Body of pancreas (tissue), 4 donors: Measurements from ENCODE around the gene TRIM69. TPM values are rescaled to one million over a fixed set of nuclear protein-coding genes. Genes with fewer than 3 reads are reported as not detected.
"Not testable (repeated sequence)": the region's sequence is repeated elsewhere in the genome, so short reads cannot be mapped to it uniquely, and the experiment has no call there.

ENCODE experiments used
- ATAC-seq: fragments of 150-250 bp; one replicate; pipeline ENCODE4 v1.9.1; 2016
- DNase-seq, 4 donors: peaks; one replicate each; pipeline ENCODE4 v3.0.0-alpha.2; 2019
- H3K27ac ChIP-seq, 4 donors: fragments of 200-600 bp; sonication (generic); 1 replicate in 3 of 4; 2 replicates in 1 of 4; pipeline versions ENCODE4 v1.5.1 to v1.6.1; 2016 to 2019; ENCODE audit warnings: mild to moderate bottlenecking in 1 of 4, mixed read lengths in 1 of 4, moderate library complexity in 1 of 4
- H3K27me3 ChIP-seq, 2 donors: fragments of 200-600 bp; sonication (generic); one replicate each; pipeline ENCODE4 v1.6.0; 2016; ENCODE audit warnings: mild to moderate bottlenecking in 1 of 2
- H3K36me3 ChIP-seq, 2 donors: fragments of 200-600 bp; sonication (generic); replicated peaks in 1 of 2; 2 replicates each; pipeline ENCODE4 v1.5.1; 2016; ENCODE audit warnings: low read depth in 2 of 2; ENCODE audit not compliant: insufficient read depth in 1 of 2
- H3K4me1 ChIP-seq: fragments of 200-600 bp; sonication (generic); one replicate; pipeline ENCODE4 v1.6.0; 2016
- H3K4me3 ChIP-seq, 2 donors: fragments of 200-600 bp; sonication (generic); 1 replicate in 1 of 2; 2 replicates in 1 of 2; pipeline ENCODE4 v1.5.1; 2016 to 2019
- H3K9me3 ChIP-seq, 3 donors: fragments of 200-600 bp; sonication (generic); 1 replicate in 2 of 3; 2 replicates in 1 of 3; pipeline ENCODE4 v1.5.1; 2016
- CTCF ChIP-seq, 7 experiments: fragments of 450-650 bp in 4 of 7; fragments of 200-600 bp in 3 of 7; sonication (generic) in 3 of 7; IDR thresholded peaks; one replicate each; pipeline ENCODE4 v1.5.1; 2016 to 2019; ENCODE audit warnings: antibody characterized with exemption in 7 of 7
- POLR2A ChIP-seq, 3 donors: fragments of 450-650 bp; IDR thresholded peaks; one replicate each; pipeline ENCODE4 v1.6.1; 2016; ENCODE audit warnings: antibody characterized with exemption in 3 of 3, mild to moderate bottlenecking in 2 of 3
- WGBS, 2 donors: methylation state at CpG; one replicate each; pipeline ENCODE4 v1.1.5; 2017; 5-methylcytosine and 5-hydroxymethylcytosine counted together
- intact Hi-C: fragments of 100-400 bp; cut with DNase I; formaldehyde crosslinking; loops from one replicate; pipeline ENCODE4 v1.15.1; 2023
- total RNA-seq, 2 donors: library from RNA; depleted of rRNA; stranded (reverse); fragments of >200 nt; gene quantifications; one replicate each; pipeline ENCODE4 v1.1.0, GENCODE V29; 2016

The TRIM69 gene
- total RNA-seq, 2 donors from 2014 or later: 2.6 to 2.9 TPM

DNA sequence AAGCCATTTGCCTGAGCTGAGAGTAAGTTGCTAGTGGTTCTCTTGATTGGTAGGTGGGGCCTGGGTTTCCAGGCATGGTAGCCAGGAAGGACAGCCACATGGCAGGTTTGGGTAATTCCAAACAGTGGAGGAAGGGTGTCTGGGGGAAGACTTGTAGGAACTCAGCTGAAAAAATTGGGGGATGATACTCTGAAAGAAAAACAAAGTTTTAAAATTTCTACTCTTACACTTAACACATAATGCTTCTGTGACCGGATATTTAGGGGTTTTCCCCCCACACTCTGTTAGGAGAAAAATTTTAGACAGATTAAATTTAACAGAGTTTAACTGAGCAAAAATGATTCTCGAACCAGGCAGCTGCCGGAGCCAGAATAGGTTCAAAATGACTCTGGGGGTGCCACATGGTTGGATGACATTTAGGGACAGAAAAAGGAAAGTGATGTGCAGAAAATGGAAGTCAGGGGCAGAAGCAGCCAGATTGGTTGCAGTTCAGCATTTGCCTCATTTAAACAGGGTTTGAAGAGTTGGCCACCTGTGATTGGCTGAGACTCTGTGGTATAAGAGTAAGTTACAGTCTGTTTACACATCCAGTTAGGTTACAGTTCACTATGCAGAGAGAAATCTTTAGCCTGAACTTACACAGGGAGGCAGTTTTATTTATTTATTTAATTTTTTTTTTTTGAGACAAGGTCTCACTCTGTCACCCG, 16.9 kb upstream of the TRIM69 start:
- TF ChIP-seq CTCF (IDR thresholded peaks at IDR 0.05) (no peak), POLR2A (IDR thresholded peaks at IDR 0.05) (no peak)
- WGBS, 2 donors: 69 to 78% methylated on average over 4 of the region's 4 CpGs
- intact Hi-C loops: no loop called here
- H3K4me1 ChIP-seq: no peaks in the 10 kb centered on the region
- peak; percentile 41 for ATAC-seq
- H3K27me3 ChIP-seq: no peaks in the 10 kb centered on the region
- H3K27ac ChIP-seq: peak overlapping the region in 1 of 4 donors; percentile 40
- H3K4me3 ChIP-seq: no peak overlapping the region
- H3K36me3 ChIP-seq: peaks cover 7 to 27% of the 10 kb centered on the region in 2 donors
- DNase-seq: no peak
- H3K9me3 ChIP-seq: no peaks in the 10 kb centered on the region

DNA sequence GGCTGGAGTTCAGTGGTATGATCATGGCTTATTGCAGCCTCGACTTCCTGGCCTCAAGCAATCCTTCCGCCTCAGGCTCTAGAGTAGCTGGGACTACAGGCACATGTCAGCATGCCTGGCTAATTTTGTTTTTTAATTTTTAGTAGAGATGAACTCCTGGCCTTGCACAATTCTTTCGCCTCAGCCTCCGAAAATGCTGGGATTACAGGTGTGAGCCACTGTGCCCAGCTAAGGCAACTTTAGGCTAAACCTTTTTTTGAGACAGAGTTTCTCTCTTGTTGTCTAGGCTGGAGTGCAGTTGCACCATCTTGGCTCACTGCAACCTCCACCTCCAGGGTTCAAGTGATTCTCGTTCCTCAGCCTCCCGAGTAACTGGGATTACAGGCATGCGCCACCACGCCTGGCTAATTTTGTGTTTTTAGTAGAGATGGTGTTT, 16.3 kb upstream of the TRIM69 start:
- H3K4me1 ChIP-seq, intact Hi-C loops, ATAC-seq: not testable (repeated sequence)

GRCh38 chr15:44720460-44721176, 15.7 kb upstream of the TRIM69 start:
- Histone ChIP-seq H3K4me3 (no peak overlapping the region), H3K4me1 (no peaks in the 10 kb centered on the region), H3K27me3 (no peaks in the 10 kb centered on the region), H3K27ac (no peak overlapping the region), H3K36me3 (peaks cover 3 to 27% of the 10 kb centered on the region in 2 donors), H3K9me3 (no peaks in the 10 kb centered on the region)
- 71 to 79% methylated on average over 4 of the region's 4 CpGs for WGBS, 2 donors
- intact Hi-C loops: no loop called here
- DNase-seq: no peak
- no peak for ATAC-seq
- TF ChIP-seq POLR2A (IDR thresholded peaks at IDR 0.05): no peak
- TF ChIP-seq CTCF (IDR thresholded peaks at IDR 0.05): no peak

More for the DNA sequence above, 16.3 kb upstream of the TRIM69 start:
- H3K27me3 ChIP-seq, DNase-seq, H3K9me3 ChIP-seq, H3K4me3 ChIP-seq: not testable (repeated sequence)
- WGBS, 2 donors: 85 to 91% methylated on average over 8 of the region's 8 CpGs
- Histone ChIP-seq H3K27ac (peak overlapping the region in 1 of 4 donors; percentile 40), H3K36me3 (peaks cover 7 to 27% of the 10 kb centered on the region in 2 donors)

DNA sequence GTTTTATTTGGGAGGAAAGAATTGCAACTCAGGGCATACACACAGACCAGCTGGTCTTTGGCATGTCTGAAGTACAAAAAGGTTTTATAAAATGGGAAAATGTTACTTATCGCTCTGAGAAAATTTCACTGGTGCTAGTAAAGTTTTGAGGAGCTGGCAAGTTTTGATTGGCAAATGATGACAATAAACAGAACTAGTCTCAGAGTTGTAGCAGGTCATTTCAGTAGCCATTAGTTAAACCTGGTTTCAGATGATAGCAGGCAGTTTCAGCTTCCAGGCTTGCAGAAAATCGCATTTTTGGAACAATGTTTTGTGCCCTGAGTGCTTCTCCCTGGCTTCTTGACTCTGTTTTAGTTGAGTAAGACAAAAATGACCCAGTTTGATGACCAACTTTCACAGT, 14.3 kb upstream of the TRIM69 start:
- Histone ChIP-seq H3K9me3 (no peaks in the 10 kb centered on the region), H3K36me3 (peaks cover 0 to 13% of the 10 kb centered on the region in 2 donors), H3K4me3 (no peak overlapping the region), H3K4me1 (no peaks in the 10 kb centered on the region), H3K27ac (no peak overlapping the region), H3K27me3 (no peaks in the 10 kb centered on the region)
- WGBS, 2 donors: 69 to 71% methylated on average over 2 of the region's 2 CpGs
- TF ChIP-seq CTCF (IDR thresholded peaks at IDR 0.05) (no peak), POLR2A (IDR thresholded peaks at IDR 0.05) (no peak)
- no peak for DNase-seq
- no peak for ATAC-seq
- intact Hi-C loops: no loop called here

DNA sequence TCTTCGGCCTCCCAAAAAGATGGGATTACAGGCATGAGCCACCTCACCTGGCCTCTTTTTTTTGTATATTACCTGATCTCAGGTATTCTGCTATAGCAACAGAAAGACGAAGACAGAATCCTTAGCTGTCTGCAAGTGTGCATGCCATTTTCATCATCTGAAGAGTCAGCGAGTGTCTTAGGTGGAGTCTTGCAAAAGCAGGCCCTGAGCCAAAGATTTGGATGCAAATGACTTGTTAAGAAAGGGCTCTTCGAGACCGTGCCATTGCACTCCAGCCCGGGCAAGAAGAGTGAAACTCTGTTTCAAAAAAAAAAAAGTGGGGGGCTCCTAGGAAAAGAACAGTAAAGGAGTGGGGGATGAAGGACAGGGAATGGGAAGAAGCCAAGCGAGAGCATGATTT, 10.2 kb upstream of the TRIM69 start:
- H3K4me1 ChIP-seq: peaks cover 19% of the 10 kb centered on the region
- WGBS, 2 donors: 57 to 76% methylated on average over 7 of the region's 7 CpGs
- TF ChIP-seq POLR2A (IDR thresholded peaks at IDR 0.05) (no peak), CTCF (IDR thresholded peaks at IDR 0.05) (no peak)
- H3K9me3 ChIP-seq: no peaks in the 10 kb centered on the region
- DNase-seq (no peak), ATAC-seq (no peak)
- H3K4me3 ChIP-seq: no peak overlapping the region
- peak overlapping the region in 2 of 4 donors; percentile 95 to 97 for H3K27ac ChIP-seq
- intact Hi-C loops: no loop called here
- no peaks in the 10 kb centered on the region for H3K36me3 ChIP-seq
- H3K27me3 ChIP-seq: no peaks in the 10 kb centered on the region
